HG02840 (cell line): ENCODE data around the gene IGF2R.
"Not testable (repeated sequence)": the region's sequence is repeated elsewhere in the genome, so short reads cannot be mapped to it uniquely, and the experiment has no call there.

Source experiments
- ATAC-seq: cut with Tn5 transposase; IDR thresholded peaks from one replicate; pipeline ENCODE4 v1.9.1; 2021; ENCODE audit warnings: mild to moderate bottlenecking, moderate library complexity, moderate number of reproducible peaks; ENCODE audit not compliant: unreplicated experiment, low FRiP score

The IGF2R gene

GRCh38 chr6:160132297-160132637, 163.4 kb downstream of the IGF2R start:
- ATAC-seq: no peak

GRCh38 chr6:160132776-160133338, 164.0 kb downstream of the IGF2R start:
- no peak for ATAC-seq

- no peak for ATAC-seq
Measured at GRCh38 chr6:160133441-160134336, 164.8 kb downstream of the IGF2R start.

GRCh38 chr6:160134337-160134751, 165.5 kb downstream of the IGF2R start:
- not testable (repeated sequence) for ATAC-seq

GRCh38 chr6:160134779-160135547, 166.1 kb downstream of the IGF2R start:
- no peak for ATAC-seq

- no peak for ATAC-seq
Measured at GRCh38 chr6:160135907-160136655, 167.2 kb downstream of the IGF2R start.

GRCh38 chr6:160137130-160137988, 168.5 kb downstream of the IGF2R start:
- ATAC-seq: no peak

- no peak for ATAC-seq
Measured at GRCh38 chr6:160137989-160138835, 169.3 kb downstream of the IGF2R start.

GRCh38 chr6:160138839-160139419, 170.0 kb downstream of the IGF2R start:
- ATAC-seq: no peak

GRCh38 chr6:160139420-160139851, 170.6 kb downstream of the IGF2R start:
- no peak for ATAC-seq

GRCh38 chr6:160140493-160140892, 171.6 kb downstream of the IGF2R start:
- not testable (repeated sequence) for ATAC-seq

- no peak for ATAC-seq
Measured at GRCh38 chr6:160141001-160141726, 172.3 kb downstream of the IGF2R start.

- no peak for ATAC-seq
Measured at GRCh38 chr6:160142115-160142715, 173.3 kb downstream of the IGF2R start.

GRCh38 chr6:160146454-160147145, 177.7 kb downstream of the IGF2R start:
- no peak for ATAC-seq

GRCh38 chr6:160147146-160147536, 178.3 kb downstream of the IGF2R start:
- ATAC-seq: no peak

GRCh38 chr6:160154471-160154870, 185.6 kb downstream of the IGF2R start:
- no peak for ATAC-seq

- ATAC-seq: no peak
Measured at GRCh38 chr6:160156842-160157241, 188.0 kb downstream of the IGF2R start.
